ENCODE results near the gene LRP1B.

DNA sequence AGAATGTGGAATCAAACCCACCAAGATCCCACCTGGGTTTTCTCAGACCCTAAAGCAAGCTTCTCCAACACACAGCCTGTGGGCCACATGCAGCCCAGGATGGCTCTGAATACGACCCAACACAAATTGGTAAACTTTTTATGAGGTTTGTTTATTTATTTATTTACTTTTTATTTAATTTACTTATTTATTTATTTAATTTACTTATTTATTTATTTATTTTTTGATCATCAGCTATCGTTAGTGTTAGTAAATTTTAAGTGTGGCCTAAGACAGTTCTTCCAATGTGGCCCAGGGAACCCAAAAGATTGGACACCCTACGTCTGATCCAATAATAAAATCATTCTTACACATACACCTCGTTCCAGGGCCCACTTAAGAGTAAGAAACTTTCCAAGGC, 1451.1 kb downstream of the LRP1B start:
- TF ChIP-seq POLR2A (IDR thresholded peaks at IDR 0.05) (no peak), POLR2AphosphoS5 (IDR thresholded peaks at IDR 0.05) (no peak)
- TF ChIP-seq, protein P1, sequence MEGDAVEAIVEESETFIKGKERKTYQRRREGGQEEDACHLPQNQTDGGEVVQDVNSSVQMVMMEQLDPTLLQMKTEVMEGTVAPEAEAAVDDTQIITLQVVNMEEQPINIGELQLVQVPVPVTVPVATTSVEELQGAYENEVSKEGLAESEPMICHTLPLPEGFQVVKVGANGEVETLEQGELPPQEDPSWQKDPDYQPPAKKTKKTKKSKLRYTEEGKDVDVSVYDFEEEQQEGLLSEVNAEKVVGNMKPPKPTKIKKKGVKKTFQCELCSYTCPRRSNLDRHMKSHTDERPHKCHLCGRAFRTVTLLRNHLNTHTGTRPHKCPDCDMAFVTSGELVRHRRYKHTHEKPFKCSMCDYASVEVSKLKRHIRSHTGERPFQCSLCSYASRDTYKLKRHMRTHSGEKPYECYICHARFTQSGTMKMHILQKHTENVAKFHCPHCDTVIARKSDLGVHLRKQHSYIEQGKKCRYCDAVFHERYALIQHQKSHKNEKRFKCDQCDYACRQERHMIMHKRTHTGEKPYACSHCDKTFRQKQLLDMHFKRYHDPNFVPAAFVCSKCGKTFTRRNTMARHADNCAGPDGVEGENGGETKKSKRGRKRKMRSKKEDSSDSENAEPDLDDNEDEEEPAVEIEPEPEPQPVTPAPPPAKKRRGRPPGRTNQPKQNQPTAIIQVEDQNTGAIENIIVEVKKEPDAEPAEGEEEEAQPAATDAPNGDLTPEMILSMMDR (IDR thresholded peaks at IDR 0.05) = no peak
